OCI-LY3 (cell line): ENCODE results near the gene CACNA1G.
A peak's percentile ranks its signal among the peaks of the same experiment; 100 is the strongest.

Experiments
- H2AFZ ChIP-seq: fragments of 200-600, 300-600 bp; shearing (Covaris generic); 2 replicates; pipeline ENCODE4 v1.6.0; 2014; ENCODE audit warnings: antibody characterized with exemption, low read depth, low read length
- H3K27ac ChIP-seq: fragments of 200-600, 300-600 bp; sonication (generic); 2 replicates; pipeline ENCODE4 v1.5.1; 2014; ENCODE audit warnings: mild to moderate bottlenecking, low read length, moderate library complexity, mixed read lengths
- H3K27me3 ChIP-seq: fragments of 200-600, 300-600 bp; sonication (generic); 2 replicates; pipeline ENCODE4 v1.6.1; 2014; ENCODE audit warnings: low read depth, low read length, mixed read lengths
- H3K36me3 ChIP-seq: fragments of 200-600, 300-600 bp; sonication (generic); replicated peaks from 2 replicates; pipeline ENCODE3; 2014; ENCODE audit warnings: low read depth, low read length, mixed read lengths
- H3K4me1 ChIP-seq: fragments of 300-600, 200-600 bp; sonication (generic); 2 replicates; pipeline ENCODE4 v1.6.1; 2014; ENCODE audit warnings: low read length, mixed read lengths
- H3K4me2 ChIP-seq: fragments of 200-600, 300-600 bp; sonication (generic); 2 replicates; pipeline ENCODE4 v1.6.1; 2014; ENCODE audit warnings: low read length, mixed read lengths
- H3K4me3 ChIP-seq: fragments of 300-600, 200-600 bp; sonication (generic); 2 replicates; pipeline ENCODE4 v1.5.1; 2014; ENCODE audit warnings: antibody characterized with exemption, mild to moderate bottlenecking, low read length, moderate library complexity
- H3K79me2 ChIP-seq: fragments of 300-600, 200-600 bp; shearing (Covaris generic); 2 replicates; pipeline ENCODE4 v1.6.1; 2014; ENCODE audit warnings: mild to moderate bottlenecking, low read length, mixed read lengths
- H3K9ac ChIP-seq: fragments of 300-600, 200-600 bp; shearing (Covaris generic); 2 replicates; pipeline ENCODE4 v1.6.0; 2014; ENCODE audit warnings: mild to moderate bottlenecking, low read length, moderate library complexity
- H3K9me3 ChIP-seq: fragments of 200-600, 300-600 bp; shearing (Covaris generic); 2 replicates; pipeline ENCODE4 v1.6.1; 2014; ENCODE audit warnings: low read length, mixed read lengths; ENCODE audit not compliant: insufficient read depth
- H4K20me1 ChIP-seq: fragments of 200-600, 300-600 bp; sonication (generic); 2 replicates; pipeline ENCODE4 v1.6.1; 2016; ENCODE audit warnings: low read length, mixed read lengths; ENCODE audit not compliant: insufficient read depth
- EZH2phosphoT487 ChIP-seq: fragments of 200-600 bp; shearing (Covaris generic); IDR thresholded peaks from 2 replicates; pipeline ENCODE4 v1.6.1; 2018; ENCODE audit warnings: antibody characterized with exemption, mixed run types, low read depth
- TF ChIP-seq, protein P1 (sequence below): fragments of 200-600, 300-600 bp; sonication (generic); IDR thresholded peaks from 2 replicates; pipeline ENCODE4 v1.5.1; 2014; ENCODE audit warnings: antibody characterized with exemption, low read length, low read depth

CACNA1G gene

DNA sequence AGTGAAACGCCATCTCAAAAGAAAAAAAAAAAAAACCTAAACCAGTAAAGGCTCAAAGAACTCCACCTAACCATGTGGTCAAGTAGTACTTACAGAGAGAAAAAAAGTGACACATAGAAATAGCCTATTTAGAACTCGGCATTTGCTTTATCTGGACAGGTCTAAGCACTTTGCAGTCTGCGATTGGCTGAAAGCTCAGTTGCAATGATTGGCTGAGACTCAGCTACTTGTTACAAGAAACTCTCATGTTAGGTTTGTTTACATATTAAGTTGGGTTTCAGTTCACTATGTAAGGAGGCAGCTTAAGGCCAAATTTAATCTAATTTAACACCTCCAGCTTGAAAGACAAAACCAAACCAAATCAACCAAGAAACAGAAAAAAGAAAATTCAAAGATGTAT lies 93.2 kb downstream of the CACNA1G start:
- H3K79me2 ChIP-seq: no peaks in the 10 kb centered on the region
- no peak overlapping the region for H3K9ac ChIP-seq
- TF ChIP-seq EZH2phosphoT487: no peak
- TF ChIP-seq, protein P1, sequence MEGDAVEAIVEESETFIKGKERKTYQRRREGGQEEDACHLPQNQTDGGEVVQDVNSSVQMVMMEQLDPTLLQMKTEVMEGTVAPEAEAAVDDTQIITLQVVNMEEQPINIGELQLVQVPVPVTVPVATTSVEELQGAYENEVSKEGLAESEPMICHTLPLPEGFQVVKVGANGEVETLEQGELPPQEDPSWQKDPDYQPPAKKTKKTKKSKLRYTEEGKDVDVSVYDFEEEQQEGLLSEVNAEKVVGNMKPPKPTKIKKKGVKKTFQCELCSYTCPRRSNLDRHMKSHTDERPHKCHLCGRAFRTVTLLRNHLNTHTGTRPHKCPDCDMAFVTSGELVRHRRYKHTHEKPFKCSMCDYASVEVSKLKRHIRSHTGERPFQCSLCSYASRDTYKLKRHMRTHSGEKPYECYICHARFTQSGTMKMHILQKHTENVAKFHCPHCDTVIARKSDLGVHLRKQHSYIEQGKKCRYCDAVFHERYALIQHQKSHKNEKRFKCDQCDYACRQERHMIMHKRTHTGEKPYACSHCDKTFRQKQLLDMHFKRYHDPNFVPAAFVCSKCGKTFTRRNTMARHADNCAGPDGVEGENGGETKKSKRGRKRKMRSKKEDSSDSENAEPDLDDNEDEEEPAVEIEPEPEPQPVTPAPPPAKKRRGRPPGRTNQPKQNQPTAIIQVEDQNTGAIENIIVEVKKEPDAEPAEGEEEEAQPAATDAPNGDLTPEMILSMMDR: no peak
- no peak overlapping the region for H3K27ac ChIP-seq
- no peaks in the 10 kb centered on the region for H3K9me3 ChIP-seq
- no peaks in the 10 kb centered on the region for H3K4me1 ChIP-seq
- no peak overlapping the region for H2AFZ ChIP-seq
- H3K27me3 ChIP-seq: no peaks in the 10 kb centered on the region
- H3K36me3 ChIP-seq: no peaks in the 10 kb centered on the region
- H3K4me3 ChIP-seq: no peak overlapping the region
- H3K4me2 ChIP-seq: peak overlapping the region; percentile 3; the same call in 1 of the 2 replicates
- no peaks in the 10 kb centered on the region for H4K20me1 ChIP-seq

DNA sequence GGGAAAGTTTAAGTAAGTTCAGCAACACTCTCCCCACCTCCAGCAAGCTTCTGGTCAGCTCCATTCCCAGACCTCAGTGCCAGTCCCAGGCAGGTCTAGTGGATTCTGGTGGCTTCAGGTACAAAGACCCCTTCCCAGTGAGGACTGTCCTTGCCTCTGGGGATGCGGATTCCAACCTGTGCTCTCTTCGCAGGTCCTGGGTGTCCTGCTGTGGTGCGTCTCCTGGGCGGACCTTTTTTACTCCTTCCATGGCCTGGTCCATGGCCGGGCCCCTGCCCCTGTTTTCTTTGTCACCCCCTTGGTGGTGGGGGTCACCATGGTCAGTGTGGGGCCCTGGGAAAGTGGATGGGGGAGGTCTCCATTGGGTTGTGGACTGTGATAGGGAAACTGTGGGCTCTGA lies 96.0 kb downstream of the CACNA1G start:
- H3K4me3 ChIP-seq: no peak overlapping the region
- H3K27me3 ChIP-seq: no peaks in the 10 kb centered on the region
- no peaks in the 10 kb centered on the region for H3K9me3 ChIP-seq
- H3K36me3 ChIP-seq: no peaks in the 10 kb centered on the region
- H3K4me1 ChIP-seq: no peaks in the 10 kb centered on the region; the same call in 1 of the 2 replicates
- H3K79me2 ChIP-seq: no peaks in the 10 kb centered on the region
- no peak overlapping the region for H3K9ac ChIP-seq
- H4K20me1 ChIP-seq: no peaks in the 10 kb centered on the region
- H3K4me2 ChIP-seq: no peak overlapping the region
- H2AFZ ChIP-seq: no peak overlapping the region
- no peak for TF ChIP-seq EZH2phosphoT487
- TF ChIP-seq, protein P1: no peak
- no peak overlapping the region for H3K27ac ChIP-seq

DNA sequence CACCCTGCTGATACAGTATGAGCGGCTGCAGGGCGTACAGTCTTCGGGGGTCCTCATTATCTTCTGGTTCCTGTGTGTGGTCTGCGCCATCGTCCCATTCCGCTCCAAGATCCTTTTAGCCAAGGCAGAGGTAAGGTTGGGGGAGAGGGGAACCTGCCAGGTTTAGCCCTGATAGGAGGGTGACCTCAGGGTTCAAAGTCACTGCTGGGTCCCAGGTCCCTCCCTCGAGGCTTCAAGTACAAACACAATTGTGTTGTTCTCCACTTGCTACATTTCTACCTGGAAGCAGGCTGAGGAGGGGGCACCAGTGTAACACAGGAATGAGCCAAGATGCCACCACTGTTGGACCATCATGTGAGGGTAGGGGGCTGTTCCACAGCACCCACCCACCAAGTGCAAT lies 96.5 kb downstream of the CACNA1G start:
- Histone ChIP-seq H2AFZ (no peak overlapping the region), H3K4me1 (peaks cover 4% of the 10 kb centered on the region; the same call in 1 of the 2 replicates), H3K9me3 (no peaks in the 10 kb centered on the region), H4K20me1 (no peaks in the 10 kb centered on the region), H3K27me3 (no peaks in the 10 kb centered on the region), H3K4me3 (no peak overlapping the region), H3K79me2 (no peaks in the 10 kb centered on the region), H3K36me3 (no peaks in the 10 kb centered on the region), H3K9ac (no peak overlapping the region), H3K27ac (no peak overlapping the region), H3K4me2 (no peak overlapping the region)
- no peak for TF ChIP-seq EZH2phosphoT487
- TF ChIP-seq, protein P1: no peak

DNA sequence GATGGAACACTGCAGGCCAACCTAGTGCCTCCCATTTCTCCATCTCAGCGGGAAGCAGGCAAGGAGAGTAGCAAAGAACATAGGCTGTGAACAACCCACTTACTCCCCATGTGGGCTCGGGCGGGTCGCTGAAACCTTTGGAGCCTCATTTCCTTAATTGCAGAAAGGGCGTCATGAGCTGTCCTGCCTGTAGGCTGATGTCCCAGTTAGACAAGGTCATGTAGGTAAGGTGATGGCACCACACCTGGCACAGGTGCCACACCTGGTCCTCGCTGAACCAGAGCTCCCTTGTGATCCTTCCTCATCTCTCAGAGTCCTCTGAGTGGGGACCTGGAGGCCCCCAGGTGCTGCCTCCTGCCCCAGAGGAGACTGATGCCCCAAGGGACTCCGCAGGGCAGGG lies 97.1 kb downstream of the CACNA1G start:
- Histone ChIP-seq H3K9ac (no peak overlapping the region), H3K4me1 (peaks cover 4% of the 10 kb centered on the region; the same call in 1 of the 2 replicates), H3K36me3 (no peaks in the 10 kb centered on the region), H3K4me2 (no peak overlapping the region), H3K4me3 (no peak overlapping the region), H3K9me3 (no peaks in the 10 kb centered on the region), H2AFZ (no peak overlapping the region), H3K27me3 (no peaks in the 10 kb centered on the region), H3K79me2 (no peaks in the 10 kb centered on the region), H3K27ac (no peak overlapping the region), H4K20me1 (no peaks in the 10 kb centered on the region)
- no peak for TF ChIP-seq EZH2phosphoT487
- TF ChIP-seq, protein P1: no peak
